ENCODE measurements around the gene MAP3K3.

MAP3K3 gene

GRCh38 chr17:63646488-63646806, 24.2 kb downstream of the MAP3K3 start:
- Histone ChIP-seq H3K27ac (peak overlapping the region in 4 of 21 experiments; percentile 5 to 48 (median 31)), H3K4me3 (no peak overlapping the region)

GRCh38 chr17:63647065-63647725, 25.0 kb downstream of the MAP3K3 start:
- H3K27ac ChIP-seq = peak overlapping the region in 7 of 21 experiments; percentile 4 to 55 (median 15)
- no peak overlapping the region for H3K4me3 ChIP-seq

GRCh38 chr17:63647936-63648335, 25.7 kb downstream of the MAP3K3 start:
- H3K27ac ChIP-seq = peak overlapping the region in 1 of 21 experiments; percentile 39
- H3K4me3 ChIP-seq = no peak overlapping the region

- Histone ChIP-seq H3K4me3 (no peak overlapping the region), H3K27ac (no peak overlapping the region)
Observed at GRCh38 chr17:63649813-63650212, 27.6 kb downstream of the MAP3K3 start.

- H3K4me3 ChIP-seq = no peak overlapping the region
- no peak overlapping the region for H3K27ac ChIP-seq
Observed at GRCh38 chr17:63652106-63652505, 29.9 kb downstream of the MAP3K3 start.

GRCh38 chr17:63653050-63653449, 30.8 kb downstream of the MAP3K3 start:
- Histone ChIP-seq H3K27ac (no peak overlapping the region), H3K4me3 (no peak overlapping the region)

- Histone ChIP-seq H3K27ac (no peak overlapping the region), H3K4me3 (no peak overlapping the region)
Observed at GRCh38 chr17:63657786-63658185, 35.6 kb downstream of the MAP3K3 start.

GRCh38 chr17:63658366-63658765, 36.1 kb downstream of the MAP3K3 start:
- Histone ChIP-seq H3K4me3 (no peak overlapping the region), H3K27ac (no peak overlapping the region)

- no peak overlapping the region for H3K27ac ChIP-seq
- H3K4me3 ChIP-seq = no peak overlapping the region
Observed at GRCh38 chr17:63659850-63660249, 37.6 kb downstream of the MAP3K3 start.

GRCh38 chr17:63665527-63666214, 43.5 kb downstream of the MAP3K3 start:
- Histone ChIP-seq H3K4me3 (no peak overlapping the region), H3K27ac (peak overlapping the region in 8 of 21 experiments; percentile 3 to 58 (median 37))

GRCh38 chr17:63672856-63673255, 50.6 kb downstream of the MAP3K3 start:
- H3K4me3 ChIP-seq = no peak overlapping the region
- H3K27ac ChIP-seq = peak overlapping the region in 1 of 21 experiments; percentile 6

- Histone ChIP-seq H3K4me3 (no peak overlapping the region), H3K27ac (peak overlapping the region in 17 of 21 experiments; percentile 20 to 80 (median 52))
Observed at GRCh38 chr17:63675231-63675606, 53.0 kb downstream of the MAP3K3 start.

GRCh38 chr17:63675607-63676546, 53.7 kb downstream of the MAP3K3 start:
- peak overlapping the region in 18 of 21 experiments; percentile 20 to 80 (median 52) for H3K27ac ChIP-seq
- no peak overlapping the region for H3K4me3 ChIP-seq

GRCh38 chr17:63676584-63676983, 54.4 kb downstream of the MAP3K3 start:
- Histone ChIP-seq H3K27ac (peak overlapping the region in 3 of 21 experiments; percentile 1 to 75 (median 2)), H3K4me3 (no peak overlapping the region)

GRCh38 chr17:63679214-63679613, 57.0 kb downstream of the MAP3K3 start:
- no peak overlapping the region for H3K27ac ChIP-seq
- no peak overlapping the region for H3K4me3 ChIP-seq

GRCh38 chr17:63680700-63681099, 58.5 kb downstream of the MAP3K3 start:
- H3K4me3 ChIP-seq = no peak overlapping the region
- peak overlapping the region in 1 of 21 experiments; percentile 41 for H3K27ac ChIP-seq

- Histone ChIP-seq H3K27ac (peak overlapping the region in 3 of 21 experiments; percentile 18 to 41 (median 22)), H3K4me3 (no peak overlapping the region)
Observed at GRCh38 chr17:63681530-63681929, 59.3 kb downstream of the MAP3K3 start.

- no peak overlapping the region for H3K4me3 ChIP-seq
- H3K27ac ChIP-seq = peak overlapping the region in 1 of 21 experiments; percentile 38
Observed at GRCh38 chr17:63682441-63682840, 60.2 kb downstream of the MAP3K3 start.

- H3K4me3 ChIP-seq = no peak overlapping the region
- H3K27ac ChIP-seq = peak overlapping the region in 1 of 21 experiments; percentile 38
Observed at GRCh38 chr17:63682981-63683380, 60.8 kb downstream of the MAP3K3 start.

GRCh38 chr17:63685041-63685440, 62.8 kb downstream of the MAP3K3 start:
- no peak overlapping the region for H3K4me3 ChIP-seq
- peak overlapping the region in 1 of 21 experiments; percentile 17 for H3K27ac ChIP-seq
